Activated naive CD4-positive, alpha-beta T cell treated with anti-CD3 and anti-CD28 coated beads, Interleukin-2, amount 50 U/mL, for 16 hours (primary cell): ENCODE results near the gene TMEFF1.
A peak's percentile ranks its signal among the peaks of the same experiment; 100 is the strongest.

Source experiments
- DNase-seq: peaks from one replicate; pipeline ENCODE4 v3.0.0-alpha.2; 2020

The TMEFF1 gene

DNA sequence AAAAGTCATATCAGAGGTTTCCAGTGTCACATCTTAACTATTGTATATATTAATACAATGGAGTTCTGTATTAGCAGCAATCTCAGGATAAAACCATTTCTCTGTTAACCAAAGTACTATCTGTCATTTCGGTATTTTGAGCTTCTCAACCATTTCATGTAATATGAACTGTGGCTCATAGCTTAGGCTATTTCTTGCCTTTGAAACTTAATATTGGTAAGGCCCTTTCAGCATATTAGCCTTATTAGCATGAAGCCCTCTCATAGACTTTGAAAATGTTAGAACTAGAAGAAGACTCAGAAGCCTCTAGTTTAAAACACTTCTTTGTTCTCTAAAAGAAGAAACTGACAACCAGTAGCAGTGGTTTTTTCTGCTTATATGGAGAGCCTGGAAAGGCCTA is 105.7 kb downstream of the TMEFF1 start:
- DNase-seq, result no peak

DNA sequence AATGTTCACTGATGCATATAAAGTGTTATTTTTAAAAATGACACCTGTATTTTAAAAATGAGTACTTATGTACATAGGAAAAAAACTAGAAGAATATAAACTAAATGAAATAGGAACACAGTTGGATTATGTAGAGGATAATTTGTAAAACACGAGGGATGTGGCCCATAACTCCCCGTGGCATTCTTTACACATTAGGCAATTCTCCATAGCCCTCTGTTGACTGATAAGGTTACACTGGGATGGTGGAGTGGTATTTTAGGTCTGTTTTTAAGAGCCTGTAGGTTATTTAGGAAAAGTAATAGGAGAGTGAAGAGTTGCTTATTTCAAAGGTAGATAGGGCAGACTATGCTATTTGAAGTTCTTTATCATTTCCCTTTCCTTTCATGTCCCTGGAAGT is 106.7 kb downstream of the TMEFF1 start:
- no peak for DNase-seq

DNA sequence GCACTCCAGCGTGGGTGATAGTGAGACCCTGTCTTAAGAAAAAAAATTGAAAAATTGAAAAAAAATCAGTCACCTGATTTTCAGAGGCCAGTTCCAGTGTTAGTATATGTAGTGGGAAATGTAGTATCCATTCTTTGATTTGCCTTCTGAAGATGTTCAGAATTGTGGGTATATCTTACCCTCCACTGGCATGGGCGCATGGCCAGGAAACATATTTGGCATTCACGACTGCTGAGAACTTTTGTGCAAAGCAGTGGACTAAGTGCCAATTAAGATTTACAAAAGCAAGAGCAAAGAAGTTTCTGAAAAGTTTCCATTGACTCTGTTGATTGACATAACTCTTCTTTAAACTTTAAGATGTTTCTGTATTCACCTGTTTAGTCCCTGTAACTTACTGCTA is 107.3 kb downstream of the TMEFF1 start:
- DNase-seq, result no peak

DNA sequence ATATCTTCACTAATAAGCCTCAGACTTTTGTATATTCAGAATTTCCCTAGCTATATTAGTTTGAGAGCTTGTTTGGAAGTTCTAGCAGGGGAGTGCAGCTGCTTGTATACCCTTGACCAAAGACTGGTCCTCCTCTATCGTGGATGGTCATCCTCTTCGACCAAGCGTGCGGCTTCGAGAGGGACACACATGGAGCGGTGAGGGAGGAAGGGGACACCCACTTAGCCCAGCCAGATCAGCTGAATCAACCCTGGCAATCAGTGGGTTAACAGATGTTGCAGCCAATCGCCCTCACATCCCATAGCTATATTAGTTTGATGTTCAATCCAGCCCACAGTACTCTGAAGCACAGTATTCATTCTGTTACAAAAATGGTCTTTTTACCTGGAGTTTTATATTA is 108.1 kb downstream of the TMEFF1 start:
- DNase-seq, result no peak

DNA sequence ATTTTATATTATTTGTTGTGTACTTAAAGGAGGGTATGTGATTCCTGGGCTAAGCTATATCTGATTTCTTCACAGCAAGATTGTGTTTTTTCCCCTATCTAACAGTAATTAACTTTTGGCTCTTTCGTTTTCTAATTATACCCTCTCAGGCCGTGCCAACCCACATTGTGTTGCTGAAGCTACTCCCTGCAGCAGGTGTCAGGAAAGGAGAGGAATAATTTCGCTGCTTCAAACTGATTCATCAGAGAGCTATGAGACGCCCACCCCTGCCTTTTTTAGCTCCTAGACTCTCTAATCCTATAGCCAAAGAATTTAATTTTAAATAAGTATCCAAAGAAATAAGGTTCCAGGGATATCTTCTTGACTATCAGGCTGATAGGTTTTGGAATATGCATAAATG is 108.7 kb downstream of the TMEFF1 start:
- DNase-seq, result no peak

DNA sequence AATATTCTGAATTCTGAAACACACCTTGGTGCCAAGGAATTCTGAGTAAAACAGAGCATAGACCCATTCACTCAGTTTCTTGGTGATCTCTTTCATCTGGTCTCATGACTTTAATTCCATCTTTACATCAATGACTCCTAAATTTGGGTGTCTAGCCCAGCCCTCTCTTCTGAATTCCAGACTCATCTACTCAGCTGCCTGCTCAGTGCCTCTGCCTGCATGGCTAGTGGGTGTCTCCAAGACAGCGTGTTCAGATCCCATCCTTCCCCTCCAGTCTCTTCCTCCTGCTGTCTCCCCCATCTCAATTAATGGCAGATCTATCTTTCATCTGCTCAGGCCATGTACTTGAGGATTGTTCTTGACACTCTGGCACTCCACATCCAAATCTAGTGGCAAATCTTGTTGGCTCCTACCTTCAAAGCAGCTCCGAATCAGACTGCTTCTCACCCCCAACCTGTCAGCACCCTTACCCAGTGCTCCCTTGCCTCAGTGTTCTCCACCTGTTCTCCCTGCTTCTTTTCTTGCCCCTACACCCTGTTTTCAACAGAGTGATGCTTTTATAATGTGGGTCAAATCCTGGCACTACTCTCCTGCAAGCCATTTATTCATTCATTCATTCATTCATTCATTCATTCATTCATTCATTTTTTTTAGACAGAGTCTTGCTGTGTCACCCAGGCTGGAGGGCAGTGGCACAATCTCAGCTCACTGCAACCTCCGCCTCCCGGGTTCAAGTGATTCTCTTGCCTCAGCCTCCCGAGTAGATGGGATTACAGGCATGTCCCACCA is 110.3 kb downstream of the TMEFF1 start:
- DNase-seq, result no peak

DNA sequence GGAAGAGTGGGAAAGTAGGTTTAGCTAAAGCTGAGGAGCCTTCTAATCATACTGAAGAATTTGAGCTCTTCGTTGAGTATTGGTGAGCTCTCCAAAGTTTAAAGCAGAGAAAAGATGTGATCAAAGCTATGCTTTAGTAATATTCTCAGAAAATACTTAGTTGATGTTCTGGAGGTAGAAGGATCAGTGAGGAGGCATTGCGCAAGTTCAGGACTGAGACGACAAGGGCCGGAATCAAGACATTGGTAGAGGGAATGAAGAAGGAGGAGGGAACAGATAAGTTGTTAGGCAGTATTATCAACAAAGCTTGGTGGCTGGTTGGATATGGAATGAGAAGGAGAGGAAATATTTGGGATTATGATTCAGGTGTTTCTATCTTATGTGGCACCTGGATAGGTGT is 112.0 kb downstream of the TMEFF1 start:
- no peak for DNase-seq

DNA sequence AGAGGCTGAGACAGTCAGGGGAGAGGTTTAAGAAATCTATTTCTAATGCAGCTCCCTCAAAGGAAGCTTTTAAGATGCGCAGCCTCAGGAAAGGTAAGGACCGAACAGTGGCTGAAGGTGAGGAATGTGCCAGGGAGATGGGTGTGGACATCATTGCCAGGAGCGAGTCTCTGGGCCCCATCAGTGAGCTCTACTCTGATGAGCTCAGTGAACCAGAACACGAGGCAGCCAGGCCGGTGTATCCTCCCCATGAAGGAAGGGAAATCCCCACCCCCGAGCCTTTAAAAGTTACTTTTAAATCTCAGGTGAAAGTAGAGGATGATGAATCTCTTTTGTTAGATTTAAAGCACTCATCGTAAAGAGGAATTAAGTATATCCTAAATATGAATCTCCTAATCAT is 113.1 kb downstream of the TMEFF1 start:
- no peak for DNase-seq

DNA sequence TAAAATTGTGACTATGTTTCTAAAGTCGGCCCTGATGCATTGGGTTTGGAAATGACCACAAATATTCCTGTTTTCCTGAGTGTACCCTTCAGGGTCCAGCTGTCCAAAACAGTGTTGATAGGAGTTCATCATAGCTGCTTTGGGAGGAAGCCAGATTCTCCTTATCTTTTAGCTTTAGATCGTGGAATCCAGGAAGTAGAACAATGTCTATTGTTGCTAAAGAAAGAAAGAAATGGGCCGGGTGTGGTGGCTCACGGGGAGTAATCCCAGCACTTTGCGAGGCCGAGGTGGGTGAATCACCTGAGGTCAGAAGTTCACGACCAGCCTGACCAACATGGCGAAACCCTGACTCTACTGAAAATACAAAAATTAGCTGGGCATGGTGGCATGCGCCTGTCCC is 114.4 kb downstream of the TMEFF1 start:
- DNase-seq, result no peak

DNA sequence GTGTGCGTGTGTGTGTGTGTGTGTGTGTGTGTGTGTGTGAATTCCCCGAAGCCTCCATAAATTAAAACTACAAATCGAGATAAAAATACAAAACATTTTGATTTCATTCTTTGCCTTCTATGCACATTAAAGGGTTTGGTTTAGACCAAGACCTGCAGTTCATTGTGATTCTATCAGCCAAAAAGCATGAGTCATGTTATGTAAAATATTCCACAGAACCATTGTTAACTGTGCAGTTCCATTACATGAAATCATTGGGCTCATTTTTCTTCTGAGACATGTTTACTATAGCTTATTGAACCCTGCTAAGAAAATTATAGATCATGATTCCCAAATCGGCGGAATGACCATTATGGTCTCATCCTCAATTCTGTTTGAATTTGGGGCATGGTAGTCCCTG is 116.6 kb downstream of the TMEFF1 start:
- DNase-seq, result no peak

DNA sequence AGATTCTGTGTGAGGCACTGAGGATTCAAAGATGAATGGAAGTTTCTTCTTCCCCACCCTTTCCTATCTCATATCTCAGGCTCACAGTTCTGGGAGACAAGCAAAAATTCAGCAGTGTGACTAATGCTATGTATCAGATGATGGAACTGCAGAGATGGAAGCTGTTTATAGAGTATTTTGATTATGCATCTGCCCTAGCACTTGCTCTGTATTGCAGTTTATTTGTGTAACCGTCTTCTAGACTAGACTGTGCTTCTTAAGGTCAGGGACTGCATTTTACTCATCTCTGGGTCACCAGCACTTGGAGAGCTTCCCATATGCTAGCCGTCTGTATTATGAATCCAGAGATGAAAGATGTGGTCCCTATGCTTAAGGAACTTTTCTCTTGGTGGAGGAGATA is 117.5 kb downstream of the TMEFF1 start:
- DNase-seq, result no peak

DNA sequence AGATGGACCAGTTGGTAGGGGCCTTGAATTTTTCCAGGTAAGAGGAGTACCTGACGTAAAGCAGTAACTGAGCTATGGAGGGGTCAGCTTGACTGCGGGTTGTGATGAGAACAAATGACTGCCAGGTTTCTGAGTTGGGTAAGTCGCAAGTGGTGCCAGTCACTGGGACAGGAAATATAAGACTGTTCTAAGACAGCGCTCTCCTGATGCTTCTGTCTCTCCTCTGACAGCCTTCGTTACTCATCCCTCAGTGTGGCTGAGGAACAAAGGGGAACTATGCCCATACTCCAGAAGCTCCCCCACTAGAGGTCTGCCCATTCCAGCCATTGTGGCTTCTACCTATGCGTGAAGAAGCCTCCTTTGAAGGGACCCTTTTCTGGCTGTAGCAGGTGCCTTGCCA is 118.2 kb downstream of the TMEFF1 start:
- DNase-seq, result no peak

DNA sequence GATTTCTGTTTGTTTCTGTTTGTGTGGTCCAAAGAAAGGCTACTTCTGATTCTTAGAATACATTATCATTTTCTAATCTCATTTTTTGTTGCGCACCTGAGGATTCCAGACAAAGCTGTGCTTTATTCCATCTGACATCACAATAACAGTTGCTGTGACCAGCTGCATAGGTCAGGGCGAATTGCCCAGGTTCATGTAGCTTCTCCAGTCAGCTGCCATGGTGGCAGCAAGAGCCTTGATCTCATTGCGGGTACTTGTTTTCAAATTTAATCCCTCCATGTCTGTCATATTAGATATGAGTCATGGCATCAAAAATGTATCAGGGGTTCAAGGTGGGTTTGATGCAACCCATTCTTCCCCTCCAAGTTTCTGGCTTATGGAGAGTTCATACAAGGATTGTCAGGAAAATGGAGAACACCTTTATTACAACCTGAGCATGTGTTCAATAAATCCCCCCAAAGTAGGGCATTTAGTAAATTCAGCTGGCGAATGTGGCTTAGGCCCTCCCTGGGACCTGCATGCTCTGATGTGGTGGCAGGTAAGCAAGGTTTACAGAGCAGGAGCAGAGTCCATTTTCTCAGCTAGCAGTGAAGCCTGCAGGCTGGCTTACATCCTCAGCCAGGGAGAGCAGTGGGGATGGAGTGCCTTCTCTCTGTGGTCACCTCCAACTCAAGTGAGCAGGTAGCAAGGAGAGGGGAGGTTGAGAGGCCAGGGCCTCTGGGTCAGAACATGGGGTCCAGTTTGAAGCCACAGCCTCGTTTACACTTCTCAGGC is 118.9 kb downstream of the TMEFF1 start:
- DNase-seq, result no peak

DNA sequence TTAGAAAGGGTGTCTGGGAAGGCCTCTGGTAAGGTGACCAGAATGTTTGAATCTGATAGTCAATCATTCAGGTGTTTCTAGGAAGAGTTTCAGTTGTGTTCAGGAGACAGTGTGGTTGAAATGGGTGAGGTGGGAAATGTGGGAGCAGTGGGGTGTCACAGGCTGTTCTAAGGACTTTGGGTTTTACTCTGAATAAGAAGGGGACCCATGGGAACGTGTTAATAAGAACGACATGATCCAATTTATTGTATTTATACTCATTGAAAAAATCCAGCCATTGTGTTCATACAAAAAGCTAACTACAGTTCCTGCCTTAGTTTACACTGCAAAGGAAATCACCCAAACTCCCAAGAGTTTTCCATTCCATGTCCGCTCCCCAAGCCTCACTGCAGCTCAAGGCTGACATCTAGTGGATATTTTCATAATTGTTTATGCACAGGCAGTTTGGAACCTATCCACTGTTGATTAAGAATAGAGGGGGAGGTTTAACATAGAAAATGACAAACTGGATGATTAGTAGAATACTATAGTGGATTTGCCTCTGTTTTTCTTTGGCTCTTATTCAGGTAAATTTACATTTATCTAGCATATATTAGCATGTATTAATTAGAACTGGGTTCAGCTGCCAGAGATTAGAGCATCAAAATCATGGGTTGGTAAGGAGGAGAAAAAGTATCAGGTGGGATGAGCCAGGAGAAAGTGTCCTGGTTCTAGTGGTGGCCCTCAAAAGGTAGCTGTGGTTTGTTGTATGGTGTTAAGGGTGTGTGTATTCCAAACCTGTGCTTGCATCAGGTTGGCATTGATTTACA is 122.6 kb downstream of the TMEFF1 start:
- no peak for DNase-seq

DNA sequence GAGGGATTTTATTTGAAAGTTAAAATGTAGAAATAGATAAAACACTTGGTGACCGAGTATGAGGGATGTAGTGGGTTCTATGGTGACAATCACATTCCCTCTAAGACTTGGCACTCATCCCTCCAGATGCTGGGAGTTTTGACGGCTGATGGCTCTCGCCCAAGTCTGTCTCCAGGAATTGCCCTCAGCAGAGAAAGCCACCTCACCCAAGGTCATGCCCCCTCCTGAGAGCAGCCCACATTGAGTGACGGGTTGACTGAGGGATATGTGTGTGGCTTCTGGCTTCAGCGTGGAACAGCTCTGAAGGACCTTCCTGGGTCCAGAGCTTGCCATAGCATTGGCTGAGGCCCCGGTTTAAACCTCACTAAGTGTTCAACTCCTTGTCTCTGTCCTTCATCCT is 124.3 kb downstream of the TMEFF1 start:
- no peak for DNase-seq

DNA sequence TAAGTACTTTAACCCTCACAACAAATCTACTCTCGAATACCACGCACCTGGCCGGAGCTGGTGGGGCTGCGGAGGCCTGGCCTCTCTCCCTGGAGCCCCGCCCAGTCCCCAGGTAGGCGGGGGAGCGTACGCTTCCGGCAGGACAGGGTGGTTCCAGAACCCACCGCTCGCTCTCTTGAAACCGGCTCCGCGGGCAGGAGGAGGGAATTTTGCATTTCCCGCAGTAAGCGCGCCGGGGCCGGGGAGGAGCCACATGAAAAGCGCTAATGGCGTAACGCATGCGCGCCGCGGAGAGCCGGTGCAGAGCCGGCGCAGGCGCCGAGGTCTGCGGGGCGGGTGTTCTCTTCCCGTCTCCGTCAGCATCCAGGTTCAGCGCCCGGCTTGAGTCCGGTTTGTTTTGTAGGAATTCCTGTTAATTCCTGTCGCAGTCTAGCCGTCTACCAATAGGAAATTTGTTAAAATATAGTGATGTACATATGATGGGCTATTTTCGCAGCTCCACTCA is 125.7 kb downstream of the TMEFF1 start:
- DNase-seq, result peak; percentile 82

DNA sequence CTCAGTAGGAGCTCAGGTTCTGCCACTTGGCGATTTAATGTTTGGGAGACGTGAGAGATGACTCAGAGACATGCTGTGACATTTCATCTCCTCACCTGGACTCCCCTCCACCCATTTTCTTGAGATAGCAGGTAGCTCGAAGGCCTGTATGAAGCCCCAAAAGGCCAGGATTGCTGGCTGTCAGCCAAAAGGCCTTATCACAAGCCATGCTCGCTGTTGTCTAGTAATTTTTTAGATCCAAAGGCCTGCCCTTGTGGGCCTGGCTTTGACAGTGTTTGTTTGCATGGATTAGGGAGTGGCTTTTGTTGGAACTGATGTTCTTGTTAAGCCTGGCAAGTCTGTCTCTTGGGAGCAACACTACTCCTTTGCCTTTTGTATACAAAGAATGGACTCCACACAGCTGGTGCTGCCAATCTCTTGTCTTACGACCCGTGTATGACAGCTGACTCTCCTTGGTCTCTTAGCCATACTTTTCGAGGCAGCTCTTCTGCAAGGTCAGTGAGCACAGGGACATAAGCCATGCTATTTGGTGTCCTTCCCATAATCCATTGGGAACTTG is 127.7 kb downstream of the TMEFF1 start:
- DNase-seq, result no peak

DNA sequence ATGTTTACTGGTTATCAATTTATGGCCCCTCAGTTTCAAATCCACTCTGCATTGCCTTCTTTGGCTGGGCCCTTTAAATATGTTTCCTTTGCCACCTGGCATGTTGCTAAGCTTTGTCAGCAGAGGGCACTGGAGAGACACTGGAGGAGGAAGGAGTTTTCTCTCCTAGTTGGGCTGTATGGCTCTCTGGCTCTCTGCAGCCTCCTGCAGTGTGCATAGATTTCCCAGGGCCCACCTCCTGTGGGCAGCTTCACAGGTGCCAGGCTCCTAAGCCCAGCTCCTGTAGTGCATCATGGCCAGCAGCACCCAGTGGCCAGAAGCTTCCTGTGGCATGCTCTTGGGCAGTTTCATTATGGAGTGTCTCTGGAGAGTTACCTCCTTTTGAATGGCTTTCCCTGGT is 128.3 kb downstream of the TMEFF1 start:
- DNase-seq, result peak; percentile 27

DNA sequence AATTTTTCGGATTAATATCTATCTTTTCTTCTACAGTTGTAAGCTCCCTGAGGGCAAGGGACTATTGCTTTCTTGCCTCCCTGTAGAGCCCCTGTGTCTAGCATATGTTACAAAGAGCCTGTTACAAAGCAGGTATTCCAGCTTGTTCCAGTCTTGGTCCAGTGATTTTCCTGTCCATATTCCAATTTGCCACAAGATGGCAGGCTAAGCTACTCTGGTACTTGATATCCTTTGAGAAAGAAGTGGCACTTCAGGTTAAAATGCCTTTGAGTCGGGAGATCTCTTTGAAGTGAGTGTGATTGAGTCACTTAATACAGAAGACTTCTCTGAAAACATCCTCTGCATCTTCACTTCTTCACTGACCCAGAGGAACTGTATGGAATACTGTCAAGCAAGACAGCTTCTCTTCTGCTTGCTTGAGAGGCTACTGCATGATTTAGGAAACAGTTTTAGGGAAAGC is 129.4 kb downstream of the TMEFF1 start:
- no peak for DNase-seq

DNA sequence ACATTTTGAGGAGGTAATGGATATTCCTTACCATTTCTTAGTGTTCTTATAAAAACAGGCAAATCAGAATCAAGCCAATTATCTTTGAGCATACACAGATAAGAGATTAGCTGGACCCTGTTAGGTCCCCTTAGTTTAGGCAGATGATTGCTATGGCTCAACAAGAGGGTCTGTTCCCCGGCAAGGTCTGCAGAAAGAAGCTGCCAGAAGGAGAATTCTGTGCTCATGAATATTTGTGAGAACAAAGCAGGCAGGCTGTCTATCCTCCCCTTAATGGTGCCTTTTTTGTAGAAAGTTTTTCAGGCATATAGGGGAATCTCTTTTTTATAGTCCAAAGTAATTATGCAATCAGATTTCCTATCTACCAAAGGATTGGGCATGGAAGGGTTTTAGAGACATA is 132.5 kb downstream of the TMEFF1 start:
- DNase-seq, result no peak

DNA sequence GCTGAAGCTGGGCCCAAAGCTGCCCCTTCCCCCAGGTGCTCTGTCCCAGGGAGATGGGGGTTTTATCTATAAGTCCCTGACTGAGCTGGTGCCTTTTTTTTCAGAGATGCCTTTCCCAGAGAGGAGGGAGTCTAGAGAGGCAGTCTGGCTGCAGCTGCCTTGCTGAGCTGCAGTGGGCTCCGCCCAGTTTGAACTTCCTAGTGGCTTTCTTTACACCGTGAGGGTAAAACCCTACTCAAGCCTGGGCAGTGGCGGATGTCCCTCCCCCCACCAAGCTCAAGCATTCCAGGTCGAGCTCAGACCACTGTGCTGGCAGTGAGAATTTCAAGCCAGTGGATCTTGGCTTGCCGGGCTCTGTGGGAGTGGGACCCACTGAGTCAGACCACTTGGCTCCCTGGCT is 146.2 kb downstream of the TMEFF1 start:
- DNase-seq, result no peak

DNA sequence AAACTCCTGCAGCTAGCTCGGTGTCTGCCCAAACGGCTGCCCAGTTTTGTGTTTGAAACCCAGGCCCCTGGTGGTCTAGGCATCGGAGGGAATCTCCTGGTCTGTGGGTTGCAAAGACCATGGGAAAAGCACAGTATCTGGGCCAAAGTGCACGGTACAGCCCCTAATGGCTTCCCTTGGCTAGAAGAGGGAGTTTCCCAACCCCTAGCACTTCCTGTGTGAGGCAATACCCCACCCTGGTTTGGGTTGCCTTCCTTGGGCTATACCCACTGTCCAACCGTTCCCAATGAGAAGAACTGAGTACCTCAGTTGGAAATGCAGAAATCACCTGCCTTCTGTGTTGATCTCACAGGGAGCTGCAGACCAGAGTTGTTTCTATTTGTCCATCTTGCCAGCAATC is 146.7 kb downstream of the TMEFF1 start:
- no peak for DNase-seq

DNA sequence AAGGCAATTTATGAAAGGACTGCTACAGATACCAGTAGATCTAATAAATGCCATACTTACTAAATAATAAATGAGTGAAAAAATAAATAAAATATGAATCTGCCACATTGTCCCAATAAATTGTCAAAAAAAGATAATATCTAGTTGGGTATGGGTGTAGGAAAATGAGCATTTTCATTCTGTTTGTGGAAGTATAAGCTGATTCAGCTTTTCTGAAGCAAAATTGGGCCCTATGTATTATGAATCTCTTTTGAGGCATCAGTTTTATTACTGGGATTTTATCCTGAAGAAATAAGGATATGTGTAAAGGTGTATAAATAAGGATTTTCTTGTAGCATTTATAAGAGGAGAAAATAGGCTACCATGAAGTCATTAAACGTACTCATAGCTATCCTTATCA is 151.0 kb downstream of the TMEFF1 start:
- DNase-seq, result no peak
